ENCODE data around the gene GNA12.
"Not testable (repeated sequence)": the region's sequence is repeated elsewhere in the genome, so short reads cannot be mapped to it uniquely, and the experiment has no call there.

DNA sequence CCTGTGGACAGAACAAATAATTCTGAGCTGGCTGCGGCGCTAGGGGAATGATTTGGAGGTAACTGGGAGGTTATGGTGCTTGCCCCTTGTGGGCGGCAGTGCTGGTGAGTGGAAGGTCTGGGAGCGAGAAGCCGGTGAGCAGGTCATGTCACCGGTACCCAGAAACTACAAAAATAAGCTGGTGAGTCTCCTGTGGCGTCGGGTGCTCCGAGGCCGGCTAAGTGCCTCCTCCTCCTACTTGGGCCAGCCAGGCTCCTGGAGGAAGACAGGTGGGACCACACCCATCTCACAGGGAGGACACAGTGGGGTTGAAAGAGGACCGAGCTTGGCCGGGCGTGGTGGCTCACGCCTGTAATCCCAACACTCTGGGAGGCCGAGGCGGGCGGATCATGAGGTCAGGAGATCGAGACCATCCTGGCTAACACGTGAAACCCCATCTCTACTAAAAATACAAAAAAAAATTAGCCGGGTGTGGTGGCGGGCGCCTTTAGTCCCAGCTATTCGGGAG, 152.1 kb downstream of the GNA12 start:
- TF ChIP-seq, protein P1, sequence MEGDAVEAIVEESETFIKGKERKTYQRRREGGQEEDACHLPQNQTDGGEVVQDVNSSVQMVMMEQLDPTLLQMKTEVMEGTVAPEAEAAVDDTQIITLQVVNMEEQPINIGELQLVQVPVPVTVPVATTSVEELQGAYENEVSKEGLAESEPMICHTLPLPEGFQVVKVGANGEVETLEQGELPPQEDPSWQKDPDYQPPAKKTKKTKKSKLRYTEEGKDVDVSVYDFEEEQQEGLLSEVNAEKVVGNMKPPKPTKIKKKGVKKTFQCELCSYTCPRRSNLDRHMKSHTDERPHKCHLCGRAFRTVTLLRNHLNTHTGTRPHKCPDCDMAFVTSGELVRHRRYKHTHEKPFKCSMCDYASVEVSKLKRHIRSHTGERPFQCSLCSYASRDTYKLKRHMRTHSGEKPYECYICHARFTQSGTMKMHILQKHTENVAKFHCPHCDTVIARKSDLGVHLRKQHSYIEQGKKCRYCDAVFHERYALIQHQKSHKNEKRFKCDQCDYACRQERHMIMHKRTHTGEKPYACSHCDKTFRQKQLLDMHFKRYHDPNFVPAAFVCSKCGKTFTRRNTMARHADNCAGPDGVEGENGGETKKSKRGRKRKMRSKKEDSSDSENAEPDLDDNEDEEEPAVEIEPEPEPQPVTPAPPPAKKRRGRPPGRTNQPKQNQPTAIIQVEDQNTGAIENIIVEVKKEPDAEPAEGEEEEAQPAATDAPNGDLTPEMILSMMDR (IDR thresholded peaks at IDR 0.05; ENCODE audit: low read depth, low read length, missing input control) = not testable (repeated sequence)
- not testable (repeated sequence) for TF ChIP-seq JUND (IDR thresholded peaks at IDR 0.05); TAF1 (conservative IDR thresholded peaks at IDR 0.05); YY1 (IDR thresholded peaks at IDR 0.05); RAD21 (IDR thresholded peaks at IDR 0.05)
- TF ChIP-seq, protein P2, sequence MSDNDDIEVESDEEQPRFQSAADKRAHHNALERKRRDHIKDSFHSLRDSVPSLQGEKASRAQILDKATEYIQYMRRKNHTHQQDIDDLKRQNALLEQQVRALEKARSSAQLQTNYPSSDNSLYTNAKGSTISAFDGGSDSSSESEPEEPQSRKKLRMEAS (IDR thresholded peaks at IDR 0.05) = not testable (repeated sequence)

Measured in liver (tissue), 3 donors.